Activated T-helper 1 cell treated with anti-CD3 and anti-CD28 coated beads, Interleukin-12 subunit alpha, Interleukin-12 subunit beta, Interleukin-2, Interleukin-4 antibody, amounts not matched to agents 30 ng/mL and 10 ng/mL and 1 ng/mL, durations not matched to agents 14 hours and 24 hours and 36 hours (primary cell): Measurements from ENCODE around the gene CAMSAP2. TPM values are rescaled to one million over a fixed set of nuclear protein-coding genes. Genes with fewer than 3 reads are reported as not detected.
"Not testable (repeated sequence)": the region's sequence is repeated elsewhere in the genome, so short reads cannot be mapped to it uniquely, and the experiment has no call there.

Source experiments
- DNase-seq: peaks from one replicate; pipeline ENCODE4 v3.0.0; 2021; ENCODE audit warnings: low spot score
- H3K27ac Mint-ChIP-seq: one replicate; pipeline ENCODE4 v1.8.0; 2021; ENCODE audit warnings: mild to moderate bottlenecking, mixed read lengths
- H3K27me3 Mint-ChIP-seq: one replicate; pipeline ENCODE4 v1.8.0; 2022; ENCODE audit warnings: mild to moderate bottlenecking, moderate library complexity, mixed read lengths; ENCODE audit not compliant: insufficient read depth
- H3K36me3 Mint-ChIP-seq: one replicate; pipeline ENCODE4 v1.8.0; 2021; ENCODE audit warnings: low read depth, mixed read lengths
- H3K4me1 Mint-ChIP-seq: one replicate; pipeline ENCODE4 v1.8.0; 2021; ENCODE audit warnings: low read depth, mixed read lengths
- H3K4me3 Mint-ChIP-seq: one replicate; pipeline ENCODE4 v1.8.0; 2021; ENCODE audit warnings: mild to moderate bottlenecking, moderate library complexity, mixed read lengths
- H3K9me3 Mint-ChIP-seq: one replicate; pipeline ENCODE4 v1.8.0; 2021; ENCODE audit warnings: mixed read lengths
- intact Hi-C: fragments of 100-400 bp; cut with micrococcal nuclease; formaldehyde crosslinking; loops from one replicate; pipeline ENCODE4 v1.15.1; 2024
- total RNA-seq: library from RNA; stranded (reverse); gene quantifications from 2 replicates; pipeline ENCODE4 v1.2.3, GENCODE V29; 2022

CAMSAP2 gene
- total RNA-seq, 1 donor from 2014 or later = 0.83 TPM

- no peaks in the 10 kb centered on the region for H3K4me1 Mint-ChIP-seq
- no peaks in the 10 kb centered on the region for H3K9me3 Mint-ChIP-seq
- no peaks in the 10 kb centered on the region for H3K36me3 Mint-ChIP-seq
- no peak overlapping the region for H3K27ac Mint-ChIP-seq
- no peak overlapping the region for H3K4me3 Mint-ChIP-seq
- peaks cover 10% of the 10 kb centered on the region for H3K27me3 Mint-ChIP-seq
- no peak for DNase-seq
- intact Hi-C loops = no loop called here
Observed at GRCh38 chr1:200805719-200806118, 67.0 kb downstream of the CAMSAP2 start.

- intact Hi-C loops = no loop called here
Observed at GRCh38 chr1:200808846-200809245, 70.2 kb downstream of the CAMSAP2 start.

GRCh38 chr1:200811704-200812103, 73.0 kb downstream of the CAMSAP2 start:
- Mint-ChIP-seq H3K9me3 (no peaks in the 10 kb centered on the region), H3K27ac (no peak overlapping the region), H3K27me3 (peaks cover under 1% of the 10 kb centered on the region), H3K4me1 (no peaks in the 10 kb centered on the region), H3K4me3 (no peak overlapping the region), H3K36me3 (no peaks in the 10 kb centered on the region)
- intact Hi-C loops = no loop called here
- no peak for DNase-seq

More at GRCh38 chr1:200808846-200809245, 70.2 kb downstream of the CAMSAP2 start:
- peaks cover 6% of the 10 kb centered on the region for H3K27me3 Mint-ChIP-seq
- no peaks in the 10 kb centered on the region for H3K36me3 Mint-ChIP-seq
- no peaks in the 10 kb centered on the region for H3K9me3 Mint-ChIP-seq
- no peak overlapping the region for H3K27ac Mint-ChIP-seq
- no peak overlapping the region for H3K4me3 Mint-ChIP-seq
- no peaks in the 10 kb centered on the region for H3K4me1 Mint-ChIP-seq
- no peak for DNase-seq

- H3K9me3 Mint-ChIP-seq, H3K27me3 Mint-ChIP-seq, DNase-seq, H3K27ac Mint-ChIP-seq, H3K36me3 Mint-ChIP-seq, intact Hi-C loops, H3K4me3 Mint-ChIP-seq, H3K4me1 Mint-ChIP-seq: not testable (repeated sequence)
Observed at GRCh38 chr1:200816624-200817224, 78.0 kb downstream of the CAMSAP2 start.

GRCh38 chr1:200818248-200818647, 79.6 kb downstream of the CAMSAP2 start:
- DNase-seq = no peak
- H3K4me3 Mint-ChIP-seq = no peak overlapping the region
- peaks cover under 1% of the 10 kb centered on the region for H3K27me3 Mint-ChIP-seq
- H3K4me1 Mint-ChIP-seq = no peaks in the 10 kb centered on the region
- no peak overlapping the region for H3K27ac Mint-ChIP-seq
- intact Hi-C loops = no loop called here
- no peaks in the 10 kb centered on the region for H3K9me3 Mint-ChIP-seq
- no peaks in the 10 kb centered on the region for H3K36me3 Mint-ChIP-seq

GRCh38 chr1:200819726-200820125, 81.0 kb downstream of the CAMSAP2 start:
- no peaks in the 10 kb centered on the region for H3K4me1 Mint-ChIP-seq
- no peak overlapping the region for H3K4me3 Mint-ChIP-seq

GRCh38 chr1:200831091-200831490, 92.4 kb downstream of the CAMSAP2 start:
- Mint-ChIP-seq H3K36me3 (no peaks in the 10 kb centered on the region), H3K27ac (no peak overlapping the region), H3K4me1 (no peaks in the 10 kb centered on the region), H3K9me3 (no peaks in the 10 kb centered on the region), H3K27me3 (peaks cover 8% of the 10 kb centered on the region), H3K4me3 (no peak overlapping the region)
- DNase-seq = no peak
- intact Hi-C loops = no loop called here

More at GRCh38 chr1:200819726-200820125, 81.0 kb downstream of the CAMSAP2 start:
- Mint-ChIP-seq H3K9me3 (no peaks in the 10 kb centered on the region), H3K36me3 (no peaks in the 10 kb centered on the region), H3K27me3 (peaks cover 7% of the 10 kb centered on the region), H3K27ac (no peak overlapping the region)
- DNase-seq = no peak
- intact Hi-C loops = no loop called here

- peaks cover 8% of the 10 kb centered on the region for H3K27me3 Mint-ChIP-seq
- no peak overlapping the region for H3K4me3 Mint-ChIP-seq
- no peak for DNase-seq
- H3K4me1 Mint-ChIP-seq = no peaks in the 10 kb centered on the region
- intact Hi-C loops = no loop called here
- H3K27ac Mint-ChIP-seq = no peak overlapping the region
- H3K9me3 Mint-ChIP-seq = no peaks in the 10 kb centered on the region
- no peaks in the 10 kb centered on the region for H3K36me3 Mint-ChIP-seq
Observed at GRCh38 chr1:200834383-200834782, 95.7 kb downstream of the CAMSAP2 start.

GRCh38 chr1:200836213-200836612, 97.5 kb downstream of the CAMSAP2 start:
- Mint-ChIP-seq H3K4me3 (no peak overlapping the region), H3K9me3 (no peaks in the 10 kb centered on the region), H3K27me3 (peaks cover 3% of the 10 kb centered on the region), H3K27ac (no peak overlapping the region), H3K4me1 (no peaks in the 10 kb centered on the region), H3K36me3 (no peaks in the 10 kb centered on the region)
- DNase-seq = no peak
- intact Hi-C loops = no loop called here

- DNase-seq = no peak
- H3K36me3 Mint-ChIP-seq = no peaks in the 10 kb centered on the region
- no peak overlapping the region for H3K4me3 Mint-ChIP-seq
- no peaks in the 10 kb centered on the region for H3K9me3 Mint-ChIP-seq
- no peak overlapping the region for H3K27ac Mint-ChIP-seq
- intact Hi-C loops = no loop called here
- H3K27me3 Mint-ChIP-seq = no peaks in the 10 kb centered on the region
- no peaks in the 10 kb centered on the region for H3K4me1 Mint-ChIP-seq
Observed at GRCh38 chr1:200837931-200838571, 99.4 kb downstream of the CAMSAP2 start.

GRCh38 chr1:200838676-200839445, 100.2 kb downstream of the CAMSAP2 start:
- Mint-ChIP-seq H3K4me1 (no peaks in the 10 kb centered on the region), H3K27ac (no peak overlapping the region), H3K4me3 (no peak overlapping the region), H3K27me3 (no peaks in the 10 kb centered on the region), H3K36me3 (no peaks in the 10 kb centered on the region), H3K9me3 (no peaks in the 10 kb centered on the region)
- no peak for DNase-seq
- intact Hi-C loops = no loop called here

- intact Hi-C loops = no loop called here
- Mint-ChIP-seq H3K9me3 (no peaks in the 10 kb centered on the region), H3K4me1 (no peaks in the 10 kb centered on the region)
Observed at GRCh38 chr1:200845360-200845759, 106.7 kb downstream of the CAMSAP2 start.

GRCh38 chr1:200846398-200846797, 107.7 kb downstream of the CAMSAP2 start:
- no peak overlapping the region for H3K27ac Mint-ChIP-seq
- H3K27me3 Mint-ChIP-seq = peaks cover 6% of the 10 kb centered on the region
- no peaks in the 10 kb centered on the region for H3K36me3 Mint-ChIP-seq
- intact Hi-C loops = no loop called here
- H3K4me3 Mint-ChIP-seq = no peak overlapping the region
- no peaks in the 10 kb centered on the region for H3K9me3 Mint-ChIP-seq
- no peaks in the 10 kb centered on the region for H3K4me1 Mint-ChIP-seq
- DNase-seq = no peak

More at GRCh38 chr1:200845360-200845759, 106.7 kb downstream of the CAMSAP2 start:
- no peak overlapping the region for H3K27ac Mint-ChIP-seq
- H3K27me3 Mint-ChIP-seq = peaks cover 6% of the 10 kb centered on the region
- H3K4me3 Mint-ChIP-seq = no peak overlapping the region
- DNase-seq = no peak
- H3K36me3 Mint-ChIP-seq = no peaks in the 10 kb centered on the region
